ENCODE results near the gene GALNT13. TPM values are rescaled to one million over a fixed set of nuclear protein-coding genes. Genes with fewer than 3 reads are reported as not detected.

The GALNT13 gene
- polyA plus RNA-seq, 3 donors: 2.1 to 3.0 (median 2.1) TPM

DNA sequence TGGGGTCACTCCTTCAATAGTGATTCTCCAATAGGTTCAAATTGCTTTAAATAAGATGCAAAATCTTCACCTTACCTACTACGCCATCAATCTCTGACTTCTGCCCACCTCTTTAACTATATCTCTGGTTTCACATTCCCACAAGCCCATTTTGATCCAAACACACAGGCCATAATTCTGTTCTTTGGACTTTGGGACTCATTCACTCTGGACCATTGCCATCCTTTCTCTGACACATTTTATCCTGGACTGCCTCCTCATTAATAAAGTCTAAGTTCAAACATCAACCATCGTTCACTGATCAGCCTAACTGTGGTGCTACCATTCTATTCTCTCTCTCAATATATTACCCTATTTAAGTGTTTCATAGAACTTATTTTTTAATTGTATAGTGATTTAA, 332.2 kb downstream of the GALNT13 start:
- no peak for DNase-seq (ENCODE audit: low read depth in 3 of 3, low spot score in 2 of 3)

DNA sequence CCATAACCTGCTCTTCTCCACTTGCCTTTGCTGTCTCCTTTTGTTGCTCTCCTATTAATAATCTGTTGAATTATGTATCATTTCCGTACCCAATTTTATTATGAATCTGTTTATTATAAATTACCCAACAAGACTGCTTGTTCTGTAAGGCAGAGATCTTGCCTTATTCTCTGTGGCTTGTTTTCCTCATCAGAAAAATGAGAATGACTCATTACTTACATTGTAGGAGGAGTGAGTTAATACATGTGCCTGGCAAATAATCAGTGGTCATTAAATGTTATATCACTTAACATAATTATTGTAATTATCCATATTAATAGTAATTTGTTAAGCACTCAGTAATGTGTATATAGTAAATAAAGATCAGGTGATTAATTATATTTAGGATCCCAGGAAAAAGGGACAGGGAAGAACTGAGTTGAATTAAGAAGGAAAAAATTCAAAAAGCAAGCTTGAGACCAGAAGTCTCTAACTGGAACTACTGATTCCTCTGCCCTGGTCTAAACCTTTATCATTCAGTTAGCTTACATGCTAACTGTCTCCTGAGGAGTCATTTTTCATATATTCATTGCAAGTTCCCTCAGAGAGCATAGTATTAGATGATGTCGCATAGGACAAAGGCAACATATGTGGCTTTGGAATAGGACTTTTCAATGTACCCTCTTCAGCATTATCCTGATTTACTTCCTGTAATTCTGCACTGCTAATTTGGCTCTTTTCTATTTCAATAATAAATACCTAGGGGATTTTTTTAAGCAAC, 335.7 kb downstream of the GALNT13 start:
- DNase-seq (ENCODE audit: low read depth in 3 of 3, low spot score in 2 of 3): no peak

DNA sequence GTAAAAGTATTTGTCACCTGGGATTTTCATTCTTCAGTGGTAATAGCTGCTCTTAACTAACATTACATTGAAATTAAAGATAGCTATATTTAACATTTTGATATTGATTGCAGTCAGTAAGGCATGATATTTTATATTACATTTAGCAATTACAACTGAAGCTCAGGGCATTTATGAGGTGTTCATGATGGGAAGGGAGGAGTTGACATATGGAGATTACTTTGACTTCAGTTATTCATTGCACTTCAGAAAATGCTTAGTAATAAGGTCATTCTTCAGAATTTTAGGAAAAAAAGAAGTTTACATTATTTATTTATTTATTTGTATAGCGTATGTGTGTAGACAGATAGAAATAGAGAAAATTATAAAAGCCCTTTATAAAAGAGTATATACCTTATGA, 352.0 kb downstream of the GALNT13 start:
- no peak for DNase-seq (ENCODE audit: low read depth in 3 of 3, low spot score in 2 of 3)

GRCh38 chr2:154226931-154227330, 355.2 kb downstream of the GALNT13 start:
- DNase-seq (ENCODE audit: low read depth in 3 of 3, low spot score in 2 of 3): no peak

DNA sequence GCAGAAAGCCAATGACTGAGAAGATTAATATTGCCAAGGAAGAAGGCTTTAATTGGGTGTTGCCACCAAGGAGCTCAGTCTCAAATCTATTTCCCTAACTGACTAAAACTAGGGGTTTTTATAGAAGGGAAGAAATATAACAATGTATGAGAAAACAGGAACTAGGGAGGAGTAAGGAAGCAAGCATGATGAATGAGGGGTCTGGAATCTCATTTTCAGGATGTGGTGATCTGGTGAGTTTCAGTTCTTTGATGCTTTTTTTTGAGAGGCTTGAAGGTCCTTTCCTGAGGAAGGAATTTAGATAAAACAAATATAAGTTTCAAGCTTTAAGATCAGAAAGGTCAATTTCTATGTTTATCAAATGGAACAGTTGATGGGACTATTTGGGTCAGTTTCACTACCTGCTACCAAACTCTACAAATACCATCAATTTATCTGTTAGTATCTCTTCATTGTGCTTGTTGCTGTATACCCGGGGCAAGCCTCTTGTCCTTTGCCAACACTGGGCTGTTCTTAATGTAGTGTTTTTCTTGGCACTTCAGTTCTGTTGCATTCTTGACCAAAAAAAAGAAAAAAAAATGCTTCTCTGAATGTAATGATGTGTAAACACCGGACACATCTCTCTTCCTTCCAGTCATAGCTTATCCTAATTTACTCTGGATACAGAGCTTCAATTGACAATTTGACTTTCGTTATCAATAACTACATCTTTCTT, 357.0 kb downstream of the GALNT13 start:
- DNase-seq (ENCODE audit: low read depth in 3 of 3, low spot score in 2 of 3): no peak

DNA sequence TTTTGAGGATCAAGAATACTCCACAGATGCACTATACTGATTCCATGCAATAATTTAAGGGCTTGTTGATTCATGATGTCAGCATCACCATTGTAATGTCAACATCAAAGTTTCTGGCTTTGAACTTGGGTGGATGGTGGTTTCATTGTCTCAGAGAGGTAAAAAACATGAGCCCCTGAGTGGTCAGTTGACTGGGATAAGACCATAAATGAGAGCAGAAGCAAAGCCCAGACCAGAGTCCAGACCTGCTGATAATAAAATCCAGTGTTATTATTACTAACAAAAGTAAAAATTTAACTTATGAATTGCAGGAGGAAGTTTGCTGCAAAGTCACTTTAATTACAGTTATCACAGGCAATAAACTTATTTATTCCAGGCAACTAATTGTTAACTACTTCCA, 358.2 kb downstream of the GALNT13 start:
- no peak for DNase-seq (ENCODE audit: low read depth in 3 of 3, low spot score in 2 of 3)

DNA sequence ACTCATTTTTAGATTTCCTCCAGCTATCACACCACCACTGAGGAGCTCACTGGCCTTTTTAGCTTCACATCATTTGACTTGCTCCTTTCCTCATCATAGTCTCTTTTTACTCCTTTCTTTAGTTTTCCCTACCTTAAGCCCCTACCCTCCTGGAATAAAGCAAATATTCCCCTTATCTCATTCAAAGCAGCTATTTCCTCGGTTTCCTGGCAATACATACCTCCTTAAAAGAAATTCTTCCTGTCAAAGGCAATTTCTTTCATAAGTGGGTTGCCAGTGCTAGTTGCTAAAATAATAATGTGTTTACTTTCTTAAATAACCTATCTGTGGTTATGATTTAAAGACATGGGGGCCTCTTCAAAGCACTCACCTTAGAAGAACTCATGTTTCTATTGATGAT, 359.3 kb downstream of the GALNT13 start:
- DNase-seq (ENCODE audit: low read depth in 3 of 3, low spot score in 2 of 3): no peak

DNA sequence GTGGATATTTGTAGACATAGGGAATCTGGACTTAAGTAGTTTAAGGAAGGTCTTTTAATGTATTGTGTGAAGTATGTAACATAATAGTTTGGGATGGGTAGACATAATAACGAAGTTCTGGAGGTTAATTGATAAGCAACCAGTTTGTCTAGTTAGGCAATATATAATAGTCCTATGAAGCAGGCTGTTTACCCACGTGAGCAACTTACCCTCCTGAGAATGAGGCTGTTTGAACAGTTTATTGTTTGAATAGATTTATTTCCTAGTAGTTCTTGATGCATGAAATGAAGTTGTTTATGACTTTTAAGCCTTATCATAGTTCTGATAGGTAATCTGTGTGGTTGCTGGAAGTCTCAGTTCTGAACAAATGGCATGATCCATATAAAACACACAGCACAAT, 361.5 kb downstream of the GALNT13 start:
- DNase-seq (ENCODE audit: low read depth in 3 of 3, low spot score in 2 of 3): no peak

DNA sequence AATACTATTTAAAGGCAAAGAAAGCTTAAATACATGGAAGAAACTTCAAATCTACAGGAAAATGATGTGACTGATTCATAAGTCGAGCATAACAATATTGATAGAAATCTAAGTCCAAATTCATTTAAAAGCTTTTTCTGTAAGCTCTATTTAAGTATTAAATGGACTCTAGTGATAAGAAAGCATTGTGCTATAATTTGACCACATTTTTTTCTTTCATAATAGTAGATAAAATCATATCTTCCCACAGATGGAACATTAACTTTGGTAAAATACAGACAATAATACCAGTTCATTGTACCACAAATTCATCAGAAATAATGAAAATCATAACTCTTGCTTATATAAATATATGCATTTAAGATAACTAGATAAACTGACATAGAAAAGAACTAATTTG, 366.5 kb downstream of the GALNT13 start:
- DNase-seq (ENCODE audit: low read depth in 3 of 3, low spot score in 2 of 3): no peak

DNA sequence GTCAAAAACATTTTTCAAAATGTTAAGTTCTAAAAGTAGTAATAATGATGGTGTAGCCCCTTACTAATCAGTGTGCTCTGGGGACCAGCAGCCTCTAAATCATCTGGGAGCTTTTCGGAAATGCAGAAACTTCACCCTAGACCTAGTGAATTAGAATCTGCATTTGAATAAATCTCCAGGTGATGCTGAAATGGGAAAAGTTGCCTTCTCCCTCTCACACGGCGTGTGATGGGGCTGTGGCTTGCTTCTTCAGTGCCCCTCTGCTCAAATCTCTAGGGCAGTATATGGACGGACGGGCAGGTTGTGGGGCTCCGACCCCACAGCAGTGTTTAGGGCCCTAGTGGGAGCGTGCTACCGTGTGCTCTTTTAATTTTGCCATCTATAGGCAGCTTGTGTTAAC, 368.6 kb downstream of the GALNT13 start:
- no peak for DNase-seq (ENCODE audit: low read depth in 3 of 3, low spot score in 2 of 3)

DNA sequence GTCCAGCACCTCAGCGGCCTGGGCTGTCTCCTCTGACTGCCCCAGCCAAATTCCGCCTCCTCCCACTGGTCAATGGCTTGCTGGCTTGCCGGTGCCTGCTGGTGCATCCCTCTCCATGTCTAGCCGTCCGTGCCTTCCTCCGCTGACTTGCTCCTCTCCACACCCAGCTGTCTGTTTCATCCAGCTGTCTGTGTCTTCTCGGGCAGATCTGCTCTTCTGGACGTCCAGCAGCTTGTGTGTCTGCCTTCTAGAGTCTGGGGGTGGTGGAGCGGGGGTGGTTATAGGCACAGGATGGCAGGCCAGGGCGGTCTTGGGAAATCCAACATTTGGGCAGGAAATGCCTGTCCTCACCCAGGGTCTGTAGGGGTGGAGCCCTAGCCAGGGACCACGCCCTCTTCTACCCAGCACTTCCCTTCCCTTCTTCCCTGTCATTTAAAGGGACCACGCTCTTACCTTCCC, 369.2 kb downstream of the GALNT13 start:
- DNase-seq (ENCODE audit: low read depth in 3 of 3, low spot score in 2 of 3): no peak

- DNase-seq (ENCODE audit: low read depth in 3 of 3, low spot score in 2 of 3): no peak
Measured at GRCh38 chr2:154242687-154243086, 371.0 kb downstream of the GALNT13 start.

- no peak for DNase-seq (ENCODE audit: low read depth in 3 of 3, low spot score in 2 of 3)
Measured at GRCh38 chr2:154243685-154244084, 372.0 kb downstream of the GALNT13 start.

DNA sequence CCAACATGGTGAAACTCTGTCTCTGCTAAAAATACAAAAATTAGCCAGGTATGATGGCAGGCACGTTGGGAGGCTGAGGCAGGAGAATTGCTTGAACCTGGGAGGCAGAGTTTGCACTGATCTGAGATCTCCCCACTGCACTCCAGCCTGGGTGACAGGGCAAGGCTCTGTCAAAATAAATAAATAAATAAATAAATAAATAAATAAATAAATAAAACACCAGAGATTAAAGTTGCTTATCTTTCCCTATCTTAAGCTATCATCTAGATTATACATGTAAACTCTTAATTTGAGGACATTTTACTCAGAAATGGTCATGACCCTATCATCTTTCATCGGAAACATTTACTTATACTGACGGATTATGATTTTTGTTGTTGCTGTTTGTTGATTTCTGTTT, 373.2 kb downstream of the GALNT13 start:
- no peak for DNase-seq (ENCODE audit: low read depth in 3 of 3, low spot score in 2 of 3)

DNA sequence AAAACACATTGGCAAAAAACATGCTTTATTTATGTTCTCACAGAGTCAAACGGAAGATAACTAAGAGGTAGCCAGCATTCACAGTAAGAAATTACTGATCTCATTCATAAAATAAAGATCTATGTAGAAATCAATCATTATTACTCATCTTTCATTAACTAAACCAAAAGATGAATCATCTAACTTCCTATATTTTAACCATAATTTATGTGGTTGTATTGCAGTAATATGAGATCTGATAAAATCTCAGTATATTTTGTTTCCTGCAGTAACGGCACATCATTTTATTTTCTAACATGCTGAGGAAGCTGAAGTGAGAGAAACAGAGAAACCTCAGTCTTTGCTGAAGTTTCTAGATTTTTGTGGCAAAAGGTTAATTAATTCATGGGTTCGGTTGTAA, 375.8 kb downstream of the GALNT13 start:
- no peak for DNase-seq (ENCODE audit: low read depth in 3 of 3, low spot score in 2 of 3)

DNA sequence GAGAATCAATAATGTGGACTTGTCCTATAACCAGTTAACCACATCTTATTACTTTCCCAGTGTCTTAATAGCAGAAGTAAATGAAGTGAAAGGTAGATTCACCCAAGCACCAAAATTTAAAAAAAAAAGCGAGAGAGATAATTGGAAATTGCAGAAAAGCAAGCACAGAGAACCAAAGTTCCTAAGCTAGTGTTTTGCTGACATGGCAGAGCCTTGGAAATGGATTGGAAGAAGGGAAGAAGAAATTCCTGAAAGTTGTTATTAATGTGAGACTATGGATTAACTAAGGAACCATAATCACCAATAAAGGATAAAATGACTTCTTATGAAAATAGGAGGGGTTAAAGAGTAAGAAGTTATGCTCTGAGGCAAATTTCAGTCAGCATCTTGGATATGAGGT, 384.4 kb downstream of the GALNT13 start:
- no peak for DNase-seq (ENCODE audit: low read depth in 3 of 3, low spot score in 2 of 3)

DNA sequence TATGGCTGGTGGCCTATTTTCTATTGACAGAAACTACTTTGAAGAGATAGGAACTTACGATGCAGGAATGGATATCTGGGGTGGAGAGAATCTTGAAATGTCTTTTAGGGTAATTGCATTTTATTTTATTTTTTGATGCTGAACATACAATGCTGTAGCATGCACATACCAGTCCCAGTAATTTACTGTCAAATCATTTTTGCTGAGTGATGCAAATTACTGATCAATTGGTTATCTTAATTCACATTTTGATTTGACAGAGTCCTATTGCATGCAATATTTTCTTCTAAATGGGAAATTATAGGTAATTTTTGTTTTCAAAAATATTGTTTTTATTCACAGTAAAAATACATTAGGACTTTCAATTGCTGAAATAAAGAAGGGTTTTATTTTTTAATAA, 387.3 kb downstream of the GALNT13 start:
- DNase-seq (ENCODE audit: low read depth in 3 of 3, low spot score in 2 of 3): no peak

- DNase-seq (ENCODE audit: low read depth in 3 of 3, low spot score in 2 of 3): no peak
Measured at GRCh38 chr2:154261473-154262027, 389.8 kb downstream of the GALNT13 start.

- DNase-seq (ENCODE audit: low read depth in 3 of 3, low spot score in 2 of 3): no peak
Measured at GRCh38 chr2:154263206-154263605, 391.5 kb downstream of the GALNT13 start.

DNA sequence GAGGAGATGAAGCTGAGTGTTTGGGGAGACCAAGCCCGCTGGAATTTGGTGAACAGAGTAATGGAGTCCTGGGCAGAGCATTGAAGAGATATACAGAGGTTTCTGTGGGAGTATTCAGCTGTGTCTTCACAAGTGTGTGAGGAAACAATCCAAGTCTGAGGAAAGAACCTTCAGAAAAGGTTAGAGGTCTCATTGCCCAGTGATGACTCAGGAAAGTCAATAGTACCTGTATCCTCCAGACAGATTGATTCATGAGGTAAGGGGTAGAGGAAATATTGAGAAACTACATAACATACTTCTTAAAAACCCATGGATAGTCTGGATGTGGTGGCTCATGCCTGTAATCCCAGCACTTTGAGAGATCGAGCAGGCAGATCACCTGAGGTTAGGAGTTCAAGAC, 392.3 kb downstream of the GALNT13 start:
- no peak for DNase-seq (ENCODE audit: low read depth in 3 of 3, low spot score in 2 of 3)

- no peak for DNase-seq (ENCODE audit: low read depth in 3 of 3, low spot score in 2 of 3)
Measured at GRCh38 chr2:154267983-154268382, 396.3 kb downstream of the GALNT13 start.

DNA sequence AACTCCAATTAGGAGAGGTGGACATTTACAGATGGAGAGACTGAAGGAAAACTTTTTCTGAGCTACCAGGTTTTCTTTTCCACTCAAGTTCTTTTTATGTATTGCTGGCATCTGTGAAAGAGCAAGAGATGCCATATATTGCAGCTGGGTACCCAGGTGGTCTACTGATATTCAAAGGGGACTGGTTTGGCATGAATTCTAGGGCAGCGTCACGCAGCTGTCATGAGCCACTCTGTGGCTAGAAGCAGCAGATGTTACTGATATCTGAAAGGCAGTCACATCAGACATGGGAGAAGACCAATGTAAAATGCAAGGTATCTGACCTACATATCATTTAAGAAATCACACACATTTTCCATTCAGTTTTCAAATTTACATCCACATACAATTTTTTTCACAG, 408.8 kb downstream of the GALNT13 start:
- DNase-seq (ENCODE audit: low read depth in 3 of 3, low spot score in 2 of 3): no peak

Data from right renal cortex interstitium (tissue), 3 donors.